Tibial nerve (tissue), 4 donors: ENCODE data around the gene SNAPC3.

Source experiments
- EP300 ChIP-seq, 2 donors: sonication (generic); formaldehyde crosslinking; IDR thresholded peaks; one replicate each; pipeline ENCODE4 v1.6.1; 2017; ENCODE audit warnings: antibody characterized with exemption in 2 of 2, mild to moderate bottlenecking in 1 of 2
- POLR2A ChIP-seq, 2 donors: fragments of 450-650 bp; IDR thresholded peaks; one replicate each; pipeline ENCODE4 v1.6.1; 2017; ENCODE audit warnings: antibody characterized with exemption in 2 of 2, mild to moderate bottlenecking in 2 of 2, moderate library complexity in 2 of 2
- TF ChIP-seq, protein P1 (sequence below), 5 experiments: fragments of 200-600 bp in 3 of 5; fragments of 450-650 bp in 2 of 5; sonication (generic) in 3 of 5; IDR thresholded peaks; one replicate each; pipeline ENCODE4 v1.5.1; 2016 to 2019; ENCODE audit warnings: antibody characterized with exemption in 5 of 5, mild to moderate bottlenecking in 3 of 5, moderate library complexity in 2 of 5

DNA sequence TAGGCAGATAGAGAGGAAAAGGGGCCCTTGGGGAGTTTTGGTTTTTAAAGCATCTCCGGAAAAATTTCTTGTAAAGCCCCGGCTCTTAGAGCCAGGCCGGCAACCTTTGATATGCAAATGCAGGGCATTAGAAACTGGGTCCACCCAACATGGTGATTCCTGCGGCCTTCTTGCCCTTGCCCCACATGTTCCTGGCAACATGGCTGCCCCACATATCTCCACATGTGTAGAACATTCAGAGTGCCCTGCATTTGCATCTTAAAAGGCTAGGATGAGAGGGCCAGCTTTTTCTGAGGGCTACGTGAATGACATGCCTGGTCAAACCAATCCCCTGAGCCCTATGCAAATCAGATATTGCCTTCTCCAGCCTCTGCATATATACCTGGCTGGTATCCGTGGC, 5.0 kb upstream of the SNAPC3 start:
- TF ChIP-seq, protein P1, sequence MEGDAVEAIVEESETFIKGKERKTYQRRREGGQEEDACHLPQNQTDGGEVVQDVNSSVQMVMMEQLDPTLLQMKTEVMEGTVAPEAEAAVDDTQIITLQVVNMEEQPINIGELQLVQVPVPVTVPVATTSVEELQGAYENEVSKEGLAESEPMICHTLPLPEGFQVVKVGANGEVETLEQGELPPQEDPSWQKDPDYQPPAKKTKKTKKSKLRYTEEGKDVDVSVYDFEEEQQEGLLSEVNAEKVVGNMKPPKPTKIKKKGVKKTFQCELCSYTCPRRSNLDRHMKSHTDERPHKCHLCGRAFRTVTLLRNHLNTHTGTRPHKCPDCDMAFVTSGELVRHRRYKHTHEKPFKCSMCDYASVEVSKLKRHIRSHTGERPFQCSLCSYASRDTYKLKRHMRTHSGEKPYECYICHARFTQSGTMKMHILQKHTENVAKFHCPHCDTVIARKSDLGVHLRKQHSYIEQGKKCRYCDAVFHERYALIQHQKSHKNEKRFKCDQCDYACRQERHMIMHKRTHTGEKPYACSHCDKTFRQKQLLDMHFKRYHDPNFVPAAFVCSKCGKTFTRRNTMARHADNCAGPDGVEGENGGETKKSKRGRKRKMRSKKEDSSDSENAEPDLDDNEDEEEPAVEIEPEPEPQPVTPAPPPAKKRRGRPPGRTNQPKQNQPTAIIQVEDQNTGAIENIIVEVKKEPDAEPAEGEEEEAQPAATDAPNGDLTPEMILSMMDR (IDR thresholded peaks at IDR 0.05) = no peak
- no peak for TF ChIP-seq POLR2A (IDR thresholded peaks at IDR 0.05)
- no peak for TF ChIP-seq EP300 (IDR thresholded peaks at IDR 0.05)
